ENCODE results near the gene AASDHPPT.

GRCh38 chr11:106031202-106031810, 46.2 kb upstream of the AASDHPPT start:
- TF ChIP-seq YY1 (IDR thresholded peaks at IDR 0.05; ENCODE audit: low read depth) (no peak), CTCF (IDR thresholded peaks at IDR 0.05) (no peak), RAD21 (IDR thresholded peaks at IDR 0.05; ENCODE audit: low read length) (no peak), PBX3 (IDR thresholded peaks at IDR 0.05) (no peak), MAX (IDR thresholded peaks at IDR 0.05; ENCODE audit: low read depth) (no peak), SMC3 (IDR thresholded peaks at IDR 0.05; ENCODE audit: low read depth, low read length) (no peak), TAF1 (IDR thresholded peaks at IDR 0.05; ENCODE audit: borderline replicate concordance, low read depth, low read length) (no peak), REST (IDR thresholded peaks at IDR 0.05; ENCODE audit: low read depth, low read length) (no peak), GATA2 (CRISPR knock-in tag; IDR thresholded peaks at IDR 0.05) (no peak), CHD2 (IDR thresholded peaks at IDR 0.05; ENCODE audit: low read length, partially characterized antibody) (no peak), EP300 (IDR thresholded peaks at IDR 0.05; ENCODE audit: borderline replicate concordance in 1 of 2, low read depth in 1 of 2, low read length in 1 of 2) (no peak), POLR2AphosphoS5 (IDR thresholded peaks at IDR 0.05; ENCODE audit: low read depth, low read length) (no peak)
